Activated T-helper 17 cell treated with anti-CD3 and anti-CD28 coated beads, Interleukin-2, amount 50 U/mL, for 72 hours (primary cell): ENCODE data around the gene DOK6. TPM values are rescaled to one million over a fixed set of nuclear protein-coding genes. Genes with fewer than 3 reads are reported as not detected.

Experiments
- ATAC-seq: fragments of 150-1000 bp; cut with Tn5 transposase; replicated peaks from 2 replicates; pipeline ENCODE4 v1.10.0; 2021; ENCODE audit warnings: mild to moderate bottlenecking, moderate library complexity
- H3K27ac Mint-ChIP-seq: one replicate; pipeline ENCODE4 v1.8.0; 2022; ENCODE audit warnings: mixed read lengths
- H3K27me3 Mint-ChIP-seq: one replicate; pipeline ENCODE4 v1.8.0; 2022; ENCODE audit warnings: mixed read lengths
- H3K36me3 Mint-ChIP-seq: one replicate; pipeline ENCODE4 v1.8.0; 2022; ENCODE audit warnings: low read depth, mild to moderate bottlenecking, mixed read lengths
- H3K4me1 Mint-ChIP-seq: one replicate; pipeline ENCODE4 v1.8.0; 2022; ENCODE audit warnings: mixed read lengths
- H3K4me3 Mint-ChIP-seq: one replicate; pipeline ENCODE4 v1.8.0; 2022; ENCODE audit warnings: mild to moderate bottlenecking, mixed read lengths
- H3K9me3 Mint-ChIP-seq: one replicate; pipeline ENCODE4 v1.8.0; 2022; ENCODE audit warnings: mixed read lengths
- total RNA-seq, 2 donors: library from RNA; stranded (reverse); gene quantifications; one replicate each; pipeline ENCODE4 v1.2.3, GENCODE V29; 2022

Gene DOK6
- total RNA-seq, 2 donors from 2014 or later, result not detected

DNA sequence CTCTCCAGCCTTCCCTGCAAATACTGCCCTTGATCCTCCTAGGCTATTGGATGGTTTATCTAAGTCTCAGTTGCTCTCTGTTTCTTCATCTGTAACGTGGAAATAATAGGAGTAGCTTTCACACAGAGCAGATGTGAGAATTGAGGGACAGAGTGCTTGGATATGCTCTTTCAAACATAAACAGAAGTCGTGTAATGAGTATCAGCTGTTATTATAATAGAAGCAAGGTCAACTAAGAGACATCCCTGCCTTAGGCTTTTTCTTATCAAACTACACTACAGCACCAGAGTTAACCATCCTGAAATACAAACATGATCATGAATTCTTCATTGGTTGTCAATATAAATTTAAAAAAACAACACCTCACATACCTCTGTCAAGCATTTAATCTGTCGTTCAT, 138.2 kb downstream of the DOK6 start:
- H3K27ac Mint-ChIP-seq, result no peak overlapping the region
- no peaks in the 10 kb centered on the region for H3K27me3 Mint-ChIP-seq
- H3K9me3 Mint-ChIP-seq, result no peaks in the 10 kb centered on the region
- no peaks in the 10 kb centered on the region for H3K4me1 Mint-ChIP-seq
- no peak overlapping the region for H3K4me3 Mint-ChIP-seq
- H3K36me3 Mint-ChIP-seq, result no peaks in the 10 kb centered on the region
- no peak for ATAC-seq

DNA sequence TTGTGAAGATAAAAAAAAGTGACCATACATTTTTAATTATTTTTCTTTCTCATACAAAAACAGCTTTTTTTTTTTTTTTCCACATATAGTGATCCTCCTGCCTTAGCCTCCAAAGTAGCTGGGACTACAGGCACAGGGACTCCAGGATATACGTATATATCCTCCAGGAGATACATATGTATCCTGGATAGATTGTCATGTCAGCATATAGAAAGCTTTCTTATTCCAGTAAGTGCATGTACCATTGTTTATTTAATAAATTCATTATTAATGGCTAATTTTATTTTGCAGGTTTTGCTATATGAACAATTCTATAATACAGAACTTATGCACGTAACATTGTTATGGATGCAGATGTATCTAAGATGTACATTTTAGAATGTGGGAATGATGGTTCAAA, 138.7 kb downstream of the DOK6 start:
- Mint-ChIP-seq H3K9me3 (no peaks in the 10 kb centered on the region), H3K27me3 (no peaks in the 10 kb centered on the region), H3K27ac (no peak overlapping the region), H3K4me1 (no peaks in the 10 kb centered on the region), H3K36me3 (no peaks in the 10 kb centered on the region), H3K4me3 (no peak overlapping the region)
- ATAC-seq, result no peak

DNA sequence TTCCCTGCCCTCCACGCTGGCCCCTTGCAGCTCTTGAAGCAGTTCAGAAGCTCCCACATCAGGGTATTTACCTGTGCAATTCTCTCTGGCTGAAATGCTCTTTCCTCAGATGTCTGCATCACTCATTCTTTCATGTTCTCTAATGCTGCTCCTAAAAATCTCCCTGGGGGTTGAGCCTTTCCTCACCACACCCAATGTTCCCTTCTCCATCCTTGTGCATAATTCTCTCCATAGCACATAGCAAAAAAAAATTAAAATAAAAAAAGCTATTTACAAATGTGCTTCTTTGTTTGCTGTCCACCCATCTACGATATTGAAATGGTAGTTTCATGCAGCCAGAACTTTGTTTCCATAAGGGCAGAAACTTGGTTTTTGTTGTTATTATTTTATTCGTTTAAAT, 155.5 kb downstream of the DOK6 start:
- Mint-ChIP-seq H3K4me1 (no peaks in the 10 kb centered on the region), H3K27me3 (peaks cover 7% of the 10 kb centered on the region), H3K27ac (no peak overlapping the region), H3K9me3 (peaks cover 5% of the 10 kb centered on the region), H3K36me3 (no peaks in the 10 kb centered on the region), H3K4me3 (no peak overlapping the region)
- ATAC-seq, result no peak

DNA sequence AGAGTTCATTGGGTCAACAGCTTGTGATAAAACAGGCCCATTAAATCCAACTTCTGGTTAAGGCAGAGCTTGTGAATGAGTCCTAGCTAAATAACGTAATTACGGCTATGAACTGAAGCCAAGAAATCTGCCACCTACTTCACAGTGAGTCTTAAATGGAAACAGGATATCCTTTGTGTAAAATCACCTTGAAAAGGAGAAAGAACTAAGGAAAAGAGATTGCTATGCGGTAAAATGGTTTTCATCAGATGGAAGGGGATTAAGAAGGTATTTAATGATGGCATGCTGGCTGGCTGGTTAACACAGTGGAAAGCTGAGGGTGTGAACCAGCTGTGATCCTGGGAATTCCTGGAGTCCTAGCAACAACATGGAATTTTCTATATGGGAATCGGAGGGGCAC, 156.6 kb downstream of the DOK6 start:
- Mint-ChIP-seq H3K4me3 (no peak overlapping the region), H3K27me3 (peaks cover 7% of the 10 kb centered on the region), H3K4me1 (no peaks in the 10 kb centered on the region), H3K9me3 (peaks cover 9% of the 10 kb centered on the region), H3K36me3 (no peaks in the 10 kb centered on the region), H3K27ac (no peak overlapping the region)
- ATAC-seq, result no peak

GRCh38 chr18:69558052-69558451, 157.4 kb downstream of the DOK6 start:
- H3K4me3 Mint-ChIP-seq, result no peak overlapping the region
- H3K27ac Mint-ChIP-seq, result no peak overlapping the region
- H3K9me3 Mint-ChIP-seq, result peaks cover 9% of the 10 kb centered on the region
- no peaks in the 10 kb centered on the region for H3K4me1 Mint-ChIP-seq
- no peaks in the 10 kb centered on the region for H3K36me3 Mint-ChIP-seq
- H3K27me3 Mint-ChIP-seq, result peaks cover 7% of the 10 kb centered on the region
- no peak for ATAC-seq

DNA sequence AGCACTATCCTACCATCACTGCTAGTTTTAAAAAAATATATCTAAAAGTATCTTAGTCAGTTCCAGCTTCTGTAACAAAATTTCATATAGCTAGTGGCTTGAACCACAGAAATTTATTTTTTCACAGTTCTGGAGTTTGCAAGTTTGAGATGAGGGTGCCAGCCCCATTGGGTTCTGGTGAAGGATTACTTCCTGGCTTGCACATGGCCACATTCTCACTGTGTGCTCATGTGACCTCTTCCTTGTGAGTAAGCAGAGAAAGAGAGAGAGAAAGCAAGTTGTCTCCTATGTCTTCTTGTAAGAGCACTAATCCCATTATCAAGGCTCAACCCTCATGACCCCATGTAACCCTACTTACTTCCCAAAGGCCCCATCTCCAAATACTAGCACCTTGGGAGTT, 158.9 kb downstream of the DOK6 start:
- Mint-ChIP-seq H3K4me3 (no peak overlapping the region), H3K36me3 (no peaks in the 10 kb centered on the region), H3K9me3 (peaks cover 9% of the 10 kb centered on the region), H3K4me1 (no peaks in the 10 kb centered on the region), H3K27me3 (peaks cover 7% of the 10 kb centered on the region), H3K27ac (no peak overlapping the region)
- no peak for ATAC-seq

GRCh38 chr18:69564602-69565001, 163.9 kb downstream of the DOK6 start:
- no peak overlapping the region for H3K27ac Mint-ChIP-seq
- H3K4me1 Mint-ChIP-seq, result no peaks in the 10 kb centered on the region
- H3K36me3 Mint-ChIP-seq, result no peaks in the 10 kb centered on the region
- ATAC-seq, result no peak
- H3K27me3 Mint-ChIP-seq, result peaks cover 3% of the 10 kb centered on the region
- peaks cover 10% of the 10 kb centered on the region for H3K9me3 Mint-ChIP-seq
- H3K4me3 Mint-ChIP-seq, result no peak overlapping the region

DNA sequence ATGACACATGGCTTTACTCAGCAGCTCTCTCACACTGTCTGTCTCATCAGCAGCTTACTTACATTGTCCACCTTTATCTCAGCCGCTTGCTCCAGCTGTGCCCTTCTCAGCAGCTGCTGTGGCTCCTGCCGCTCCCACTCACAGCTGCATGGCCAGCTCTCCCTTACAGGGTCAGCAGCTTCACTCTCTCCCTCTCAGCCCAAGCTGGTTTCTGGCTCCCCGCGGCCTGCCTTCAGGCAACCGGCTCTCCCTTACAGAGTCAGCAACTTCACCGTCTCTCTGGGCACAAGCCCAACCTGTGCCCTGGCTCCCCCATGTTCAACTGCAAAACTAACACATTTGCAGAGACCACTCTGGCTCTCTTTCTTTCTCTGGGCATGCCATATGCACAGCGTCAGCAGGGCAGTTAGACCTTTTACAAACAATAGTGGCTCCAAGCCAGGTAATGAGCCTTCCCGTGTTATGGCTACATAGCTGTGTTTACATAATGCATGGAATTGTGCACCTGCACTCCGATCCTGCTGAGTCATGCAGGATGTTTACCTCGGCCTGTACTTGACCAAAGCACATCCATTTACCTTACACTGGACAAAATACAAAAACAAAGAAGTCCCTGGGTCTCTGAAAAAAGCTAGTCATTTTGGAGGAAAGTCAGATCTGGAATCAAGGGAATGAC, 167.3 kb downstream of the DOK6 start:
- Mint-ChIP-seq H3K27me3 (peaks cover 3% of the 10 kb centered on the region), H3K27ac (no peak overlapping the region), H3K9me3 (peaks cover 5% of the 10 kb centered on the region), H3K4me1 (no peaks in the 10 kb centered on the region), H3K4me3 (no peak overlapping the region), H3K36me3 (no peaks in the 10 kb centered on the region)
- no peak for ATAC-seq

DNA sequence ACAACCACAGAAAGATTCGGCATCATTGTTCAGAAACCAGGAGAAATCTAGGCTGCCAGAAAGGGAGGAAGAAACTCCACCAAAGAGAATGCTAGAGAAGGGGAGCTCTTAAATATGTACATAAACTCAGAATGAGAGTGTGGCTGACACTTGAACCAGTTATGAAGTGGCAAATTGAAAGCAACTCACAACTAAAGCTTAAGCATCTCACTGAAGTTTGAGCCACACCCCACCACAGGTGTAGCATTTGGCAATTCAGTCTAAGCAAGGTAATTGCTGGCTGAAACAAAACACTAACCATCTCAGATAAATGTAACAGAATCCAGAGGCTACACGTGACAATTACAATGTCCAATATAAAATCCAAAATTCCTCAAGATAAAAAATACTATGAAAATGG, 168.4 kb downstream of the DOK6 start:
- H3K27ac Mint-ChIP-seq, result no peak overlapping the region

DNA sequence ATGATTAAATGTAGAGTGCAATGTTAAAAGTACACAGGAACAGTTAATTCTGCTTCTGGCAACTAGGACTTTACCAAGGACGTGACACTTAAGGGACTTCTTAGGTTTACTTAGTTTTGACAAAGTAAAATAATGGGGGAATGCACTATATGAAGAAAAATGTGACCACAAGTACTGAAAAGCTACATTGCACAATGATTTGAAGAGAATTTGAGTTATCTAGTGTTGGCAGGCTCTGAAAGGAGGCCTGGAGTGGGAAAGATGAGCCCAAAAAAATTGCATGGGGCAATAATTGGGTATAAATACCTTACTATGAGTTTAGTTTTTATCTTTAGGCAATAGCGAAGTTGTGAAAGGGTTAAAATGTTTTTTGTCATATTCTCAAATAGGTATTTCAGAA, 173.7 kb downstream of the DOK6 start:
- no peak overlapping the region for H3K27ac Mint-ChIP-seq
- no peaks in the 10 kb centered on the region for H3K4me1 Mint-ChIP-seq
- no peaks in the 10 kb centered on the region for H3K36me3 Mint-ChIP-seq
- ATAC-seq, result no peak
- H3K27me3 Mint-ChIP-seq, result no peaks in the 10 kb centered on the region
- no peak overlapping the region for H3K4me3 Mint-ChIP-seq
- H3K9me3 Mint-ChIP-seq, result no peaks in the 10 kb centered on the region

More for the DNA sequence above, 168.4 kb downstream of the DOK6 start:
- H3K27me3 Mint-ChIP-seq, result peaks cover 3% of the 10 kb centered on the region
- peaks cover 5% of the 10 kb centered on the region for H3K9me3 Mint-ChIP-seq
- H3K36me3 Mint-ChIP-seq, result no peaks in the 10 kb centered on the region
- no peaks in the 10 kb centered on the region for H3K4me1 Mint-ChIP-seq
- H3K4me3 Mint-ChIP-seq, result no peak overlapping the region
- no peak for ATAC-seq

DNA sequence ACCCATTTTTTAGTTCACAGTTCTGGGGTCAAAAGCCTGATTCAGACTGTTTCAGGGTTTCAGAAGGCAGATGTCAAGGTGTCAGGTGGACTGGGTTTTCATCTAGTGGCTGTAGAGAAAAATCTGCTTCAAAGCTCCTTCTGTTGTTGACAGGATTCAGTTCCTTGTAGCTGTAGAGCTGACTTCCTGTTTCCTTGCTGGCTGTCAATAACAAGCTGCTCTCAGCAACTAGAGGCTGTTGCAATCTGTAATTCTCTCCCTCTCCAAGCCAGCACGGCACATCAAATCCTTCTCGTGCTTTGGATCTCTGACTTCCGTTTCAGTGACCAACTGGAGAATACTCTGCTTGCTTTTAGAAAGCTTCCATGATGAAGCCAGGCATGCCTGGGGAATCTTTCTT, 179.4 kb downstream of the DOK6 start:
- no peaks in the 10 kb centered on the region for H3K36me3 Mint-ChIP-seq
- H3K27me3 Mint-ChIP-seq, result no peaks in the 10 kb centered on the region
- peak overlapping the region; percentile 75 for H3K27ac Mint-ChIP-seq
- H3K4me1 Mint-ChIP-seq, result no peaks in the 10 kb centered on the region
- no peaks in the 10 kb centered on the region for H3K9me3 Mint-ChIP-seq
- peak overlapping the region; percentile 52 for H3K4me3 Mint-ChIP-seq
- peak; percentile 32 for ATAC-seq

DNA sequence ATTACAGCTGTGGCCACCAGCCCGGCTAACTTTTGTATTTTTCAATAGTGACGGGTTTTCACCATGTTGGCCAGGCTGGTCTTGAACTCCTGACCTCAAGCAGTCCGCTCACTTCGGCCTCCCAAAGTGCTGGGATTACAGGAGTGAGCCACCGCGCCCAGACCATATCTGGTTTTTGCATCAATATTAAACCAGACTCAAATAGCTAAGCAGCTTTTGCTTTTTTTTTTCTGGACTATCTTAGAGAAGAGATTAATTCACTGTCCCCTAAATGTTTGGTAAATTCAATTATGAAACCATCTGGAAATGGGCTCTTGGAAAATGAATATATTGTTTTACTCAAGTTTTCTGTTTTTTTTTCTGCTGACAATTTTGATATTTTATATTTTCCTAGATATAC, 183.7 kb downstream of the DOK6 start:
- Mint-ChIP-seq H3K9me3 (no peaks in the 10 kb centered on the region), H3K27me3 (peaks cover 10% of the 10 kb centered on the region), H3K4me3 (no peak overlapping the region), H3K27ac (no peak overlapping the region), H3K36me3 (no peaks in the 10 kb centered on the region), H3K4me1 (no peaks in the 10 kb centered on the region)
- no peak for ATAC-seq

- Mint-ChIP-seq H3K9me3 (peaks cover 4% of the 10 kb centered on the region), H3K27me3 (peaks cover 15% of the 10 kb centered on the region), H3K4me3 (no peak overlapping the region), H3K36me3 (no peaks in the 10 kb centered on the region), H3K4me1 (no peaks in the 10 kb centered on the region), H3K27ac (no peak overlapping the region)
- no peak for ATAC-seq
Observed at GRCh38 chr18:69585696-69586095, 185.0 kb downstream of the DOK6 start.

DNA sequence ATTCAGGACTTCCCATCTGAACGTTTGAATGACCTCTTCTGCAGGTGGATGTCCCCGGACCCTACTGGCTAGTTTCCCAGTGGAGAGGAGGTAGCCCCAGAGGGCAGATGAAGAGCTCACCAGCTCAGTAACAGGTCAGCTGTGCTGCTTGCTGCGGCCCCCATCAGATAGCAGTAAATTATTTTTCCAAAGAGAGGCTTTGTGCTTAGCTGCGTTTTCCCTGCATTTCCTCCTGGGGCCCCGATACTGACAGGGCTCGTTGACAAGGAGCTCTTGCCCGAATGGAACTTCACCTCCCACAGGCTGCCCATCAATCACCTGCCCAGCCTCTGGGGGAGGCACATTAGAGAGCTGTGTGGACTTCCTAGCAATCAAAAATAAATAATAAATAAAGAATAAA, 185.8 kb downstream of the DOK6 start:
- ATAC-seq, result no peak
- no peak overlapping the region for H3K27ac Mint-ChIP-seq
- no peaks in the 10 kb centered on the region for H3K4me1 Mint-ChIP-seq
- H3K9me3 Mint-ChIP-seq, result peaks cover 4% of the 10 kb centered on the region
- no peak overlapping the region for H3K4me3 Mint-ChIP-seq
- no peaks in the 10 kb centered on the region for H3K36me3 Mint-ChIP-seq
- H3K27me3 Mint-ChIP-seq, result peaks cover 16% of the 10 kb centered on the region

GRCh38 chr18:69588301-69588700, 187.6 kb downstream of the DOK6 start:
- ATAC-seq, result no peak
- Mint-ChIP-seq H3K4me3 (no peak overlapping the region), H3K4me1 (no peaks in the 10 kb centered on the region), H3K27me3 (peaks cover 16% of the 10 kb centered on the region), H3K36me3 (no peaks in the 10 kb centered on the region), H3K27ac (no peak overlapping the region), H3K9me3 (peaks cover 4% of the 10 kb centered on the region)

GRCh38 chr18:69590150-69590549, 189.5 kb downstream of the DOK6 start:
- no peaks in the 10 kb centered on the region for H3K4me1 Mint-ChIP-seq
- H3K27me3 Mint-ChIP-seq, result peaks cover 16% of the 10 kb centered on the region
- H3K4me3 Mint-ChIP-seq, result no peak overlapping the region
- no peak for ATAC-seq
- no peak overlapping the region for H3K27ac Mint-ChIP-seq
- H3K36me3 Mint-ChIP-seq, result no peaks in the 10 kb centered on the region
- peaks cover 4% of the 10 kb centered on the region for H3K9me3 Mint-ChIP-seq
